ELF-1 (cell line): ENCODE measurements around the gene NPAS1.

Source experiments
- DNase-seq: peaks from one replicate; pipeline ENCODE4 v3.0.0-alpha.2; 2016; ENCODE audit warnings: low read depth, low spot score

NPAS1 gene

GRCh38 chr19:47020132-47020805 is 632 bp downstream of the NPAS1 start:
- DNase-seq = no peak

- no peak for DNase-seq
These were observed 1.4 kb downstream of the NPAS1 start for GRCh38 chr19:47020992-47021496.

- peak; percentile 56 for DNase-seq
These were observed 2.0 kb downstream of the NPAS1 start for GRCh38 chr19:47021536-47022139.

- DNase-seq = no peak
These were observed 2.5 kb downstream of the NPAS1 start for GRCh38 chr19:47022140-47022536.

GRCh38 chr19:47022541-47023447 is 3.2 kb downstream of the NPAS1 start:
- DNase-seq = peak; percentile 31

GRCh38 chr19:47023448-47023794 is 3.8 kb downstream of the NPAS1 start:
- no peak for DNase-seq

- no peak for DNase-seq
These were observed 4.9 kb downstream of the NPAS1 start for GRCh38 chr19:47024502-47024901.

GRCh38 chr19:47026156-47026555 is 6.5 kb downstream of the NPAS1 start:
- no peak for DNase-seq

GRCh38 chr19:47026889-47027288 is 7.3 kb downstream of the NPAS1 start:
- no peak for DNase-seq

GRCh38 chr19:47027586-47028088 is 8.0 kb downstream of the NPAS1 start:
- no peak for DNase-seq

- DNase-seq = no peak
These were observed 8.6 kb downstream of the NPAS1 start for GRCh38 chr19:47028195-47028601.

GRCh38 chr19:47032171-47032811 is 12.7 kb downstream of the NPAS1 start:
- peak; percentile 84 for DNase-seq

GRCh38 chr19:47035127-47036096 is 15.8 kb downstream of the NPAS1 start:
- peak; percentile 97 for DNase-seq

- DNase-seq = no peak
These were observed 16.5 kb downstream of the NPAS1 start for GRCh38 chr19:47036097-47036651.

GRCh38 chr19:47037766-47038165 is 18.1 kb downstream of the NPAS1 start:
- no peak for DNase-seq

GRCh38 chr19:47039239-47039874 is 19.7 kb downstream of the NPAS1 start:
- no peak for DNase-seq

GRCh38 chr19:47040869-47041268 is 21.2 kb downstream of the NPAS1 start:
- no peak for DNase-seq

GRCh38 chr19:47044946-47045866 is 25.6 kb downstream of the NPAS1 start:
- no peak for DNase-seq
